ENCODE measurements around the gene PSAPL1. TPM values are rescaled to one million over a fixed set of nuclear protein-coding genes. Genes with fewer than 3 reads are reported as not detected.

The PSAPL1 gene
- total RNA-seq, 1 experiment from 2014 or later: 0.05 TPM

DNA sequence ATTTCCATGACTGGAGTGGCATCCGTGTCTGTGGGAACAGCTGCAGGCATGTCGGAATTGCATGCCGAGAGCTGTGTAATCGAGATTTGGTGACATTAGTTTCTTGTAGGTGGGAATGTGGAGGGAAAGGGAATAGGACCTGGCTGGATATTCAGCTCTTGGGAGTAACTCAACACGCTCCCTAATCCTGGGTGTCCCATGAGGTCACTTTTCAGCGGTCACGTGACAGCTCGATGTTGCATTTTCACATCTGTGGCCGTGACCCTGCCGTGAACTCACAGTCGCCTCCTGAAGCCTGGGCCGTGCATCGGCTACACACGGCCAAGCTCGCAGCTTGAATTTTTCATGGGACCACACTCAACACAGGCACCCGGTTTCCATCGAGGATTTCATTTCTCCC lies 25.8 kb upstream of the PSAPL1 start:
- Histone ChIP-seq H3K4me2 (ENCODE audit: low read length) (no peak overlapping the region), H3K27me3 (ENCODE audit: insufficient read depth, low read length) (no peaks in the 10 kb centered on the region), H3K9me2 (ENCODE audit: insufficient read depth) (no peaks in the 10 kb centered on the region), H3K36me3 (ENCODE audit: control insufficient read depth in 1 of 2, insufficient read depth in 2 of 2, low read length in 2 of 2) (no peaks in the 10 kb centered on the region), H2AFZ (ENCODE audit: low read depth, low read length, poor library complexity, severe bottlenecking) (no peak overlapping the region), H3K9me3 (ENCODE audit: control insufficient read depth in 1 of 2, insufficient read depth in 1 of 2, low read depth in 1 of 2, low read length in 2 of 2) (no peaks in the 10 kb centered on the region), H3K4me3 (replicated peaks in 1 of 2; ENCODE audit: low read depth in 1 of 2, low read length in 2 of 2) (no peak overlapping the region), H3K9ac (ENCODE audit: low read length) (no peak overlapping the region), H3K27ac (ENCODE audit: low read depth, low read length) (no peak overlapping the region), H4K20me1 (ENCODE audit: insufficient read depth) (no peaks in the 10 kb centered on the region), H3K79me2 (ENCODE audit: insufficient read depth, low read length) (no peaks in the 10 kb centered on the region), H3K4me1 (ENCODE audit: control insufficient read depth in 1 of 2, insufficient read depth in 2 of 2, low read length in 2 of 2) (peaks cover 0 to 6% of the 10 kb centered on the region in 2 experiments; a peak in 1 of 4 replicates)
- CTCF ChIA-PET: no interaction called here
- DNase-seq (ENCODE audit: low read depth, low spot score): no peak
- RAD21 ChIA-PET (ENCODE audit: low non-redundant PET in 1 of 2, low total read pairs in 2 of 2, uncharacterized antibody in 2 of 2, unreplicated experiment in 2 of 2): no interaction called here
- POLR2A ChIA-PET: no interaction called here
- intact Hi-C loops (cut with micrococcal nuclease): no loop called here
- TF ChIP-seq POLR2A (IDR thresholded peaks at IDR 0.05; ENCODE audit: borderline replicate concordance, extremely low read depth, insufficient read depth, insufficient read length) (no peak), CEBPB (IDR thresholded peaks at IDR 0.05; ENCODE audit: low read depth) (no peak), EZH2 (IDR thresholded peaks at IDR 0.05) (no peak), SIN3A (IDR thresholded peaks at IDR 0.05; ENCODE audit: low read depth) (no peak), EZH2phosphoT487 (IDR thresholded peaks at IDR 0.05; ENCODE audit: borderline replicate concordance) (no peak), TCF7L2 (IDR thresholded peaks at IDR 0.05; ENCODE audit: borderline replicate concordance, extremely low read depth, insufficient read depth, insufficient read length) (no peak), FOSL1 (IDR thresholded peaks at IDR 0.05; ENCODE audit: low read depth) (no peak), POLR2AphosphoS5 (IDR thresholded peaks at IDR 0.05; ENCODE audit: low read depth, low read length) (no peak), ZFX (IDR thresholded peaks at IDR 0.05) (no peak), YY1 (IDR thresholded peaks at IDR 0.05; ENCODE audit: extremely low read depth, insufficient replicate concordance, low read depth, low read length) (no peak), SP1 (IDR thresholded peaks at IDR 0.05; ENCODE audit: low read depth) (no peak), JUND (IDR thresholded peaks at IDR 0.05) (no peak), RAD21 (IDR thresholded peaks at IDR 0.05; ENCODE audit: low read depth) (no peak)
- TF ChIP-seq, protein P1, sequence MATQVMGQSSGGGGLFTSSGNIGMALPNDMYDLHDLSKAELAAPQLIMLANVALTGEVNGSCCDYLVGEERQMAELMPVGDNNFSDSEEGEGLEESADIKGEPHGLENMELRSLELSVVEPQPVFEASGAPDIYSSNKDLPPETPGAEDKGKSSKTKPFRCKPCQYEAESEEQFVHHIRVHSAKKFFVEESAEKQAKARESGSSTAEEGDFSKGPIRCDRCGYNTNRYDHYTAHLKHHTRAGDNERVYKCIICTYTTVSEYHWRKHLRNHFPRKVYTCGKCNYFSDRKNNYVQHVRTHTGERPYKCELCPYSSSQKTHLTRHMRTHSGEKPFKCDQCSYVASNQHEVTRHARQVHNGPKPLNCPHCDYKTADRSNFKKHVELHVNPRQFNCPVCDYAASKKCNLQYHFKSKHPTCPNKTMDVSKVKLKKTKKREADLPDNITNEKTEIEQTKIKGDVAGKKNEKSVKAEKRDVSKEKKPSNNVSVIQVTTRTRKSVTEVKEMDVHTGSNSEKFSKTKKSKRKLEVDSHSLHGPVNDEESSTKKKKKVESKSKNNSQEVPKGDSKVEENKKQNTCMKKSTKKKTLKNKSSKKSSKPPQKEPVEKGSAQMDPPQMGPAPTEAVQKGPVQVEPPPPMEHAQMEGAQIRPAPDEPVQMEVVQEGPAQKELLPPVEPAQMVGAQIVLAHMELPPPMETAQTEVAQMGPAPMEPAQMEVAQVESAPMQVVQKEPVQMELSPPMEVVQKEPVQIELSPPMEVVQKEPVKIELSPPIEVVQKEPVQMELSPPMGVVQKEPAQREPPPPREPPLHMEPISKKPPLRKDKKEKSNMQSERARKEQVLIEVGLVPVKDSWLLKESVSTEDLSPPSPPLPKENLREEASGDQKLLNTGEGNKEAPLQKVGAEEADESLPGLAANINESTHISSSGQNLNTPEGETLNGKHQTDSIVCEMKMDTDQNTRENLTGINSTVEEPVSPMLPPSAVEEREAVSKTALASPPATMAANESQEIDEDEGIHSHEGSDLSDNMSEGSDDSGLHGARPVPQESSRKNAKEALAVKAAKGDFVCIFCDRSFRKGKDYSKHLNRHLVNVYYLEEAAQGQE (IDR thresholded peaks at IDR 0.05; ENCODE audit: low read depth): no peak
- TF ChIP-seq, protein P2, sequence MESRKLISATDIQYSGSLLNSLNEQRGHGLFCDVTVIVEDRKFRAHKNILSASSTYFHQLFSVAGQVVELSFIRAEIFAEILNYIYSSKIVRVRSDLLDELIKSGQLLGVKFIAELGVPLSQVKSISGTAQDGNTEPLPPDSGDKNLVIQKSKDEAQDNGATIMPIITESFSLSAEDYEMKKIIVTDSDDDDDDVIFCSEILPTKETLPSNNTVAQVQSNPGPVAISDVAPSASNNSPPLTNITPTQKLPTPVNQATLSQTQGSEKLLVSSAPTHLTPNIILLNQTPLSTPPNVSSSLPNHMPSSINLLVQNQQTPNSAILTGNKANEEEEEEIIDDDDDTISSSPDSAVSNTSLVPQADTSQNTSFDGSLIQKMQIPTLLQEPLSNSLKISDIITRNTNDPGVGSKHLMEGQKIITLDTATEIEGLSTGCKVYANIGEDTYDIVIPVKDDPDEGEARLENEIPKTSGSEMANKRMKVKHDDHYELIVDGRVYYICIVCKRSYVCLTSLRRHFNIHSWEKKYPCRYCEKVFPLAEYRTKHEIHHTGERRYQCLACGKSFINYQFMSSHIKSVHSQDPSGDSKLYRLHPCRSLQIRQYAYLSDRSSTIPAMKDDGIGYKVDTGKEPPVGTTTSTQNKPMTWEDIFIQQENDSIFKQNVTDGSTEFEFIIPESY (IDR thresholded peaks at IDR 0.05; ENCODE audit: extremely low read depth, insufficient replicate concordance, low read length): no peak
- TF ChIP-seq, protein P3, sequence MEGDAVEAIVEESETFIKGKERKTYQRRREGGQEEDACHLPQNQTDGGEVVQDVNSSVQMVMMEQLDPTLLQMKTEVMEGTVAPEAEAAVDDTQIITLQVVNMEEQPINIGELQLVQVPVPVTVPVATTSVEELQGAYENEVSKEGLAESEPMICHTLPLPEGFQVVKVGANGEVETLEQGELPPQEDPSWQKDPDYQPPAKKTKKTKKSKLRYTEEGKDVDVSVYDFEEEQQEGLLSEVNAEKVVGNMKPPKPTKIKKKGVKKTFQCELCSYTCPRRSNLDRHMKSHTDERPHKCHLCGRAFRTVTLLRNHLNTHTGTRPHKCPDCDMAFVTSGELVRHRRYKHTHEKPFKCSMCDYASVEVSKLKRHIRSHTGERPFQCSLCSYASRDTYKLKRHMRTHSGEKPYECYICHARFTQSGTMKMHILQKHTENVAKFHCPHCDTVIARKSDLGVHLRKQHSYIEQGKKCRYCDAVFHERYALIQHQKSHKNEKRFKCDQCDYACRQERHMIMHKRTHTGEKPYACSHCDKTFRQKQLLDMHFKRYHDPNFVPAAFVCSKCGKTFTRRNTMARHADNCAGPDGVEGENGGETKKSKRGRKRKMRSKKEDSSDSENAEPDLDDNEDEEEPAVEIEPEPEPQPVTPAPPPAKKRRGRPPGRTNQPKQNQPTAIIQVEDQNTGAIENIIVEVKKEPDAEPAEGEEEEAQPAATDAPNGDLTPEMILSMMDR (IDR thresholded peaks at IDR 0.05 in 2 of 3, conservative IDR thresholded peaks at IDR 0.05 in 1 of 3; ENCODE audit: borderline replicate concordance in 1 of 3, insufficient read depth in 1 of 3, low read depth in 2 of 3, low read length in 2 of 3): no peak
- TF ChIP-seq, protein P4, sequence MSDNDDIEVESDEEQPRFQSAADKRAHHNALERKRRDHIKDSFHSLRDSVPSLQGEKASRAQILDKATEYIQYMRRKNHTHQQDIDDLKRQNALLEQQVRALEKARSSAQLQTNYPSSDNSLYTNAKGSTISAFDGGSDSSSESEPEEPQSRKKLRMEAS (IDR thresholded peaks at IDR 0.05): no peak
- TF ChIP-seq, protein P5, sequence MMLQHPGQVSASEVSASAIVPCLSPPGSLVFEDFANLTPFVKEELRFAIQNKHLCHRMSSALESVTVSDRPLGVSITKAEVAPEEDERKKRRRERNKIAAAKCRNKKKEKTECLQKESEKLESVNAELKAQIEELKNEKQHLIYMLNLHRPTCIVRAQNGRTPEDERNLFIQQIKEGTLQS (IDR thresholded peaks at IDR 0.05): no peak
- no peak for ATAC-seq
- no TSS peak for BruUV-seq (replicated peaks)
